Activated T-cell treated with anti-CD3 and anti-CD28 coated beads for 4 hours (primary cell): Measurements from ENCODE around the gene ELMO2.

Source experiments
- DNase-seq: peaks from one replicate; pipeline ENCODE4 v3.0.0-alpha.2; 2020

The ELMO2 gene

DNA sequence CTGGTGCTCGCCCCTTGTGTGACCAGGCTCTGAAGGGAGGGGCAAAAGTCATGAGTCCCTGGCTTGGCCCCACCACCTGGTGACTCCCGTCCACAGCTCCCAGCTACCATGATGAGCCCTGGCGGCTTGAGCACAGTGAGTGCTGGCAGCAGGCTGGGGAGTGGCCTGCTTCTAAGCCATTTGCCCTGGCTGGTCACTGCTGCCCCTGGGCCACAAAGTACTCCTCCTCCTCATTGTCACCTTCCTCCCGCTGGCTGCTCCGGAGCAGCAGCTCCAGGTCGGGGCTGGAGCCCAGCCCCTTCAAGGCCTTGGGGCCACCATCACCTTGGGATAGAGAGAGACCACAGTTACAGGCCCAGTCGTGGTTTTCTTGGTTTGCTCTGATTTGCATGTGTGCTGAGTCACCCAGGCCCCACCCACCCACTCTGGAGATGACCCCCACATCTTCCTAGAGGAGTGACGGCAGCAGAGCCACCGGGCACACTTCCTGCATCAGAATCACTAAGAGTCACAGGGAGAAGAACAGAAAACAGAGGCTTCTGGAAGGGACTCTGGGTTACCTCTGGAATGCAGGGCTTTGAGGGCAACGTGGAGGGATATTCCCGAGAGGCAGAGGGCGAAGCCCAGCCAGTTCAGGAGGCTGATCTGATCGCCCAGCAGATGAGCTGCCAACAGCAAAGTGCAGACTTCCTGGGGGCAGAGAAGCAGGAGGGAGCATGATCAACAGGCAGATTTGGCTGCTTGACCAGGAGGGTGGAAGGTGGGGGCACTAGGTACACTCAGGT is 56.0 kb downstream of the ELMO2 start:
- DNase-seq = no peak

DNA sequence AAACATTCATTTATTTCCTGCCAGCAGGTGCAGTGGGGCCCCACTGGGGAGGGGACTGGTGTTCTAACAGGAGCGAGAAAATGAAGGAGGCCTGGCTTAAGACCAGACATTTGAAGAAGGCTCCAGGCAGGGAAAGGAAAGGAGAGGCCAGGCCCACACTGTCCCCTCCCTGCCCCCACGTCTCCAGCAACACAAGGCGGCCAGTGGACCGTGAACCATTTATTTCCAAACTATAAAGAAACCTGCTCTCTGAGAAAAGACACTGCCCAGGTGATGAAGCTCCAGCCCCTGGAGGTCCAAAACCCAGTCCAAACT is 56.7 kb downstream of the ELMO2 start:
- DNase-seq = no peak

DNA sequence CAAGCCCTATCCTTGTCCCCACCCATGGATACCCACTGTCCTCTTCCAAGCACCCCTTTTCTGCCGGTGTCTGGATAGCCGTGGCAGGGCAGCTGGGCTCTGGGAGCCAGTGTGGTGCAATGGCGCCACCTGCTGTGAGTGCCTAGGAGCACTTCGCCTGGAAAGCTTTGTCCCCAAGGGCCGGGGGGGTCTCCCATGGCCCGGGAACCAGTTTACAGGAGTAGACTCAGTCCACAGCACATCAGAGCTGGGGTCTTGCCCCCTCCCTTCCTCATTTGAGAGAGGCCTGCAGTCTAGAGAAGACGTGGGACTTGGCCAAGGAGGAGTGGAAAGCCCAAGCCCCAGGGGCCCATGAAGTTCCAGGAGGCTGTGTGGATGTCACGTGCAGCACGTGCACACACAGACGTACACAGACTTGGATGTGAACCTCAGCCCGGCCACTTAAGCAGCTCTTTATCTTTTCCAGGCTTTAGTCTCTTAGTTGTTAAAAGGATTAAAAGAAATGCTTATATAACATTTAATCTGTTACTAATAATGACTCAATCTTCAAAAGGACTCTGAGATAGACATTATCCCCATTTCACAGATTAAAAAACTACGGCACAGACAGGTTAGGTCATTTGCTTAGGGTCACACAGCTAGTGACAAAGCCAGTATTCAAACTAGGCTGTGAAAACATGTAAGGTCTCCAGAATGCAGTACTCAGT is 57.2 kb downstream of the ELMO2 start:
- no peak for DNase-seq

DNA sequence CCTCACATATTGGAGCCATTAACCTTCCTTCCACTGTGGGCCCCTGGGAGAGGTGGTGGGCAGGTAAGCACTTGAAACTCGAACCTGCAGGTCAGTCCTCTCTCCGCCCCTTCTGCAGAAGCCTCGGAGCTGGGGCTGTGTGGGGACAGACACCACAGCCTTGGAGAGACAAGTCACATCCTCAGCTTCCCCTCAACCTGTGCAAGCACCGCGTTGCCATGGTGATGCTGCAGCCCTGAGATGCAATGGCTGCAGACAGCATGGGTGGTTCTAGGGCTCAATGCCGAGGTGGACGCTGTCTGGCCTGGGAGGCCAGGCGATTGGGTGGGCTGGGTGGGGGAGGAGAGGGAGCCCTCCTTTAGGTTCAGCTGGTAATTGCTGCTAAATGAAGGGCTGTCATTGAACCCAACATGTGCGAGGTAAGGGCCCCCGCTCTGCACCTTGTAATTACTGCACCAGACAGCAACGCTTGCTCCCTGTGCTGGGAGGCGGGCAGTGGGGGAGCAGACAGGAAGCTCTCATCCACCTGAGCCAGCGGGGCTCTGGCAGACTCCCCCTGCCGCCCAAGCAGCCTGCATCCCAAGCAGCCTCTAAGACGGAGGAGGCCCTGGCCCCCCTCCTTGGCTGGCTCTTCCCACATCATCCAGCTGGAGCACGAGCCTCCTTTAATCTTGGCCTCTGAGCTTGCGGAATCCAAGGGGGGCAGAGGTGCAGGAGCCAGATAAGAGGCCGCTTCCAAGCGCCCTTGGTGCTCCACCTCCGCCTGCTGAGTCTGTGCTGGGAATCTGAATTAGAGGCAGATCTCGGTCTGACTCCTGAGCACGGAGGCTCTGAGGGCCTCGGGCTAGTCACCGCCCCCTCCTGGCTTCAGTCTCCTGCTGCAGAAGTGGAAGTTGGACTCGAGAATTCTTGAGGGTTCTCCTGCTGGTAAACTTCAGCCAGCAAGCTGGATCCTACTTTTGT is 58.3 kb downstream of the ELMO2 start:
- DNase-seq = no peak

DNA sequence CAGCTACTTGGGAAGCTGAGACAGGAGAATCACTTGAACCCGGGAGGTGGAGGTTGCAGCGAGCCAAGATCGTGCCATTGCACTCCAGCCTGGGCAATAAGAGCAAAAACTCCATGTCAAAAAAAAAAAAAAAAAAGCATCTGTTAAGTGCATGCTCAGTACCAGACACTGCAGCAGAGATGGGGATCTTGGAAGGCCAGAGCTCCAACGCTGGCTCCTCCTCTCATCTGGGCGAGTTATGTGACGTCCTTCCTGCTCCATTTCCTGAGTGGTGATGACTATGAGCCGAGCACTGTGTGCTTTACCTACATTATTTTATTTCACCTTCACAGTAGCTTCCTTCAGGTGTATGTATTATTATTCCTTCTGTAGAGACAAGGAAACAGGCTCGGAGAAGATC is 59.6 kb downstream of the ELMO2 start:
- no peak for DNase-seq

DNA sequence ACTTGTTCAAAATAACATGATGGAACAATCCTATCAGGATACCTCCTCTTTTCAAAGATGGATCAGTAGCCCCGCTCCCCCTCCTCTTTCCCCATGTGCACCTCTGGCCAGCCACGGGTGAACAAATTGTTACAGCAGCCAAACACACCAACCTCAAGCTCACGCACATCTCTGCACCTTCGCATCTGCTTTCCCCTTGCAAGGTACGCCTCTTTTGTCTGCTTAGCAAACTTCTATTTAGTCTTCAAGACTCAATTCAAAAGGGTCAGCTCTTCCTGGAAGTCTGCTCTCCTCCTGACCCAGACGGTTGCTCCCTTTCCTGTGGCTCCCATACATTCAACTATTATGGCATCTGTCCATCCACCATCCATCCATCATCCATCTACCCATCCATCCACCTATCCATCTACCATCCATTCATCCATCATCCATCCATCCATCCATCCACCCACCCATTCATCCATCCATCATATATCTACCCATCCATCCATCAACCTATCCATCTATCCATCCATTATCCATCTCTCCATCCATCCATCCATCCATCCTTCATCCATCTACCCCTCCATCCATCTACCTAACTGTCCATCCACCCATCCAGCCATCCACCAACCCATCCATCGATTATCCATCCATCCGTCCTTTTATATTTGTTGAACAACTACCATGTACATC is 61.8 kb downstream of the ELMO2 start:
- DNase-seq = no peak

DNA sequence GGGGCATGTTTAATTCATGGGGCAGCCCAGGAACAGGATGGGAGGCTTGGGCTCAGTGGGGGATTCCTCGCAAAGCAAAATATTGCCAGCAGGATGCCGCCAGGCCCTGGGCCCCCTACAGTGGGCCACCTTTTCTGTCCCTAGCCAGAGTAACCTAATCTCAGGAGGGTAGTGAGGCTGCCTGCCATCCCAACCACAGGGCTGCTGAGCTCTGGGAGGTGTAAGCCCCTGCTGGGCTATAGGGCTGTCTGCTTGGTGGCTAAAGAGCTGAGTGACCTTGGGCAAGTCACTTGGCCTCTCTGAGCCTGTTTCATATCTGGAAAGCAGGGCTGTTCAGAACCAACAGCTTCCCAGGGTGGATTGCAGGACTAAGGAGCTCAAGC is 62.4 kb downstream of the ELMO2 start:
- DNase-seq = no peak

DNA sequence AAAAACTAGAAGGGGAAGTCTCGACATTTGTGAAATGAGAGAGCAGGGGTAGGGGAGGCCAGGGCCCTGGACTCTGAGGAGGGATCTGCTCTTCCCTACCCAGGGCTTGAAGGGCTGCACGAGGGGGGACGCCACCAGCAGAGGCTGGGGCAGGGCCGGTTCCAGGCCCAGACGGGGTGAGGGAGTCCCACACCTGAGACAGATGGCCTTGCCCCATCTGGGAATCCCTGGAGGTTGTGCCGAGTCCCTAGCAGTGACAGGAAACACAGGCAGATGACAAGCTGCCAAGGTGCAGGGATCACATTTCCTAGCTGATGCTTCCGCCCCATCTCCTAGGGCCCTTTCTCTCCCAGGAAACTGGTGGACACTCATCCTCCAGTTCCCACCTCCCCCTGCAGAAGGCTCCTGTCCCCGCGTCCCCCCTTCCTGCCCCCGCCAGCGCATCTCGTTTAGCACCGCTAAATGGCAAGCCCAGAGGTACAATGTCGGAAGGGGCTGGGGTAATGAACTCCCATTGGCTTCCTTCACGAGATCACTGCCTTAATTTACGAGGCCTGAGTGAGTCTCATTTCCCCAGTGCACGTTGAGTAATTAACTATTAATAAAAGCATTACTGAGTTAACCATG is 63.0 kb downstream of the ELMO2 start:
- DNase-seq = no peak

DNA sequence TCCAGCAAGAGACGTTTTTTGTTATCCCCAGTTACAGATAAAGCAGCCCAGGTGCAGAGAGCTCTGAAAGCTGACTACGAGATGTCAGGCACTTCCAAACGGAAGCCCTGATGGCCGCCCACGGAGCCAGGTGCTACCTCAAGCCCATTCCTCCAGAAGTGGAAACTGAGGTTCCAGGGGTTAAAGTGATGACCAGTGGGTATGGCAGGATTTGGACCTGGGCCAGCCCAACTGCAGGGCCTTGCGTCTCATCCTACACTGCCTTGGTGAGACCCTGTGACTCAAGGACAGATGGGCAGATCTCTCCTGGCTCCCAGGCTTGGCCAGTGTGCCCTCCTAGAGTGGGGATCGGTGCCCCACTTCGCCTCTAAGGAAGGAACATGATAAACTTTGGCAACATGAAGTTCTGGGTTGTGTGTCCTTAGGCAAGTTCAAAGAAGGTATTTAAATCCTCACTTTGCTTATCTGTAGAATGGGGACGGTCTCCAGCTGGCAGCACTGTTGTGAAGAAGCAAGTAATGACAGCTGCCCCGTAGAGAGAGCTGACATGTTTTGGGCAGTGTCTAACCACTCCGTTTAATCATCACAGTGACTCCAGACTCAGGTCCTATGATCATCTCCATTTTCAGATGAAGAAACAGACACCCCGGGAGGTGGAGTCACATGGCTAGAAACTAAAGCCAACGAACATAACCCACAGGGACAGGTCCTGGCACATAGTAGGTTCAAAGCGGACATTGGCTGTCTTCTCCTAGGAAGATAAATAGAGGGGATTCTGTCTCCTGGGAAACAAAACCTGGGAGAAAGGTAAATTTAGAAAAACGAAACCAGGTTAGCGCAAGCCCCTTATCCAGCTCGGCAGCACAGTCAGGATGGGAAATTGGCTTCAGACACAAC is 63.7 kb downstream of the ELMO2 start:
- no peak for DNase-seq

DNA sequence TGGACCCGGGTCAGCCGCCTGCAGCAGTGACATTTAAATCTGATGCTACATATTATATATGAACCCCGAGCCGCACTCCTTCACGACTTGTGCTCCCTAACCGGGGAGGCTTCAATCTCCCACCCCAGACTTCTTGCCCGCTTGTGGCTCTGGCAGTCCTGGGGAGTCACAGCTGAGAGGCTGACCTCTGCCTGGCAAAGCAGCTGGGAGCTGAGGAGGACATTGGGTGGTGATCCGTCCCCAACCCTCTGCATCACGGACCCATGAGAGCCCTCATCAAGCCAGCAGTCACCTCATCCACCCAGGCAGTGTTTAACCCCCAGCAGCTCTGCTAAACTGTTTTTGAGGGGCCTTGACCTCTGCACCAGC is 64.4 kb downstream of the ELMO2 start:
- no peak for DNase-seq

DNA sequence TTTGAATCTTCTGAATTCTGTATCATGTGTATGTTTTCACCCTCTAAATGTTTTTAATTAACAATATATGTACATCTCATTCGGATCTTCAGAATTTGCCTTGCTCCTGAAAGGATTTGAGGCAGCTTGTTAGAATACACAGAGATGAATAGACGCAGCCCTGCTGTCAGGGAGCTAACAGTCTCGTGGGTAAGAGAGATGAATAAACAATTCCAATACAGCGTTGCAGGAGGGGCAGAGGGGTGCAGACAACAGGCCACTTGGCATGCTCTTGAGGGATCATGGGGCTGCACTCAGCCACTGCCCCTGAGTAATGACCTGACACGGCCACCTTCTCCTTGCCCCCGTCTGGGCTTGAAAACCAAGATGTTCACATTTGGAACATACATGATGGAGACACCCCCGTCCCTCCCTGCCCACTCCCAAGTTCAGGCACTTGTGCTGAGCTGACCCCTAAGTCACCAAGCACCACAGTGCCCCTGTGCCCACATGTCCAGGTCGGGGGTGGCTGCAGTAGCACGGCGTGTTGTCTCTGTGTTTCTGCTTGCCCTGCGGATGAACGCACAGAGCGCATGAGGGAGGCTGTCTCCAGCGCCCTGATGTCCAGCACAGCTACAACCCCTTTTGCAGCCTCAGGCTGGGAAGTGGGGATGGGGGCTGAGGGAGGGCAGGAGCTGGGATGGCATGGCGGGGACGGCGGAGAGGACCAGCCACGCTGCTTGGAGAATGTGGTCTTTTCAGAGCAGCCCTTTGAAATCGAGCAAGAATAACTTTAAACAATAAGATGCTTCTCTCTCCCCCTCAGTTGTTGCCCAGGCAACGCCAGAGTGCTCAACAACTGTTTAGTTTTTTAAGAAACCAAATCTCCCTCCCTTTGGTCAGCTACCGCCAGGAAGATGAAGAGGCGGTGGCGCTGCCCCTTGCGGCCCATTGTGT is 65.1 kb downstream of the ELMO2 start:
- DNase-seq = no peak

DNA sequence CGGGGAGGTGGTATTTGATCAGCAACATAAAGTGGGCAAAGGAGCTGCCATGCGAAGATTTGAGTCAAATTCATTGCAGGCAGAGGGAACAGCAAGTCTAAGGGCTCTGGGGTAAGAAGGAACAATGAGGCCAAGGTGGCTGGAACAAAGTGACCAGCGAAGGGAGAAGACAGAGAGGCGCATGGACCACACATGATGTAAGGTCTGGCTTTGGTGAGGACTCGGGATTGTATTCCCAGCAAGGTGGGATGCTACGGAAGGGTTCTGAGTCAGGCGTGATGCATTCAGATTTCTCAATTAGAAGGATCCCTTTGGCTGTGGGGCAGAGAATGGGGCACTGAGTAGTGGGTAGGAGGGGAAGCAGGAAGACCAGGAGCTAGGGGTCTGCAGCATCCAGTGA is 67.4 kb downstream of the ELMO2 start:
- DNase-seq = no peak

DNA sequence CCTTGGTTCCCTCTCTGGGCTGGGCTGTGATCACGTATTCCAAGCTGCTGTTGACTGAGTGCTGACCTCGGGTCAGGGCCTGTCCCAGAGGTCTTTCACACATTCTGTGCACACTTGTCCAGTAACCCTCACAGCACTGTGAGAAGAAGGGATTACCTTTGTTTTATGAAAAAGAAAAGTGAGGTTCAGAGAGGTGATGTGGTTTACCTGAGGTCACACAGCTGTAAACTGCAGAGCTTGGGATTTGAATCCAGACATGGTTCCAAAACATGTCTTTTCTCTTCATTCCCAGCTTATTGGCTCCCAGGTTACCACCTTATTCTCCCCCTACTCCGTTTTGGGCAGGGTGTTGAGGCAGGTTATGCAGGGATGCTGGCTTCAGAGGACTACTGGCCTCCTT is 69.7 kb downstream of the ELMO2 start:
- DNase-seq = no peak

DNA sequence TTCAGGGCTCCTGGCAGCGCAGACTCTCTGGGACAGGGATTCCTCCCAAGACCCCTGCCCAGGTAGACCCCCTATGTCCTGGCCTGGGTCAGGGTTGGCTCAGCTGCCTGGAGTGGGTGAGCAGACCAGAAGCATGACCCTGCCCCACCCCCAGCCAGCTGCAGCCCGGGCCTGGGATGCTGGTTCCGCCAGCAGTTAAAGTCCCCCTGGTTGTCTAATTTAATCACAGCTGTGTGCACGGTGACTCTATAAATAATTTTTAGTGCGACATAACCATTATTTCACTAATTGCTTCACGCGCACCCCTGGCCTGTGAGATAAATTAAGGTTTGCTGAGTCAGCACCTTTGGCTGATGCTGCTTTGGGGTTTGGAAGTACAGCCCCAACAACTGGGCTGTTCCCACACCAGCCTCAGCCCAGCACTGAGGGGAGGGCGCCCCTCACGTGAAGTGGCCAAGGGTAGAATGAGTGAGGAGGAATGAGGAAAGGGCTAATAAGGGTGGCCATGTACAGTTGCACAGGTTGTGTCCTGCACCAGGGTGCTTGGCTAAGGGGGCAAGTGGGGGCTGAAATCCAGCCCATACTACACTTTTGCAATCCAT is 72.0 kb downstream of the ELMO2 start:
- no peak for DNase-seq

DNA sequence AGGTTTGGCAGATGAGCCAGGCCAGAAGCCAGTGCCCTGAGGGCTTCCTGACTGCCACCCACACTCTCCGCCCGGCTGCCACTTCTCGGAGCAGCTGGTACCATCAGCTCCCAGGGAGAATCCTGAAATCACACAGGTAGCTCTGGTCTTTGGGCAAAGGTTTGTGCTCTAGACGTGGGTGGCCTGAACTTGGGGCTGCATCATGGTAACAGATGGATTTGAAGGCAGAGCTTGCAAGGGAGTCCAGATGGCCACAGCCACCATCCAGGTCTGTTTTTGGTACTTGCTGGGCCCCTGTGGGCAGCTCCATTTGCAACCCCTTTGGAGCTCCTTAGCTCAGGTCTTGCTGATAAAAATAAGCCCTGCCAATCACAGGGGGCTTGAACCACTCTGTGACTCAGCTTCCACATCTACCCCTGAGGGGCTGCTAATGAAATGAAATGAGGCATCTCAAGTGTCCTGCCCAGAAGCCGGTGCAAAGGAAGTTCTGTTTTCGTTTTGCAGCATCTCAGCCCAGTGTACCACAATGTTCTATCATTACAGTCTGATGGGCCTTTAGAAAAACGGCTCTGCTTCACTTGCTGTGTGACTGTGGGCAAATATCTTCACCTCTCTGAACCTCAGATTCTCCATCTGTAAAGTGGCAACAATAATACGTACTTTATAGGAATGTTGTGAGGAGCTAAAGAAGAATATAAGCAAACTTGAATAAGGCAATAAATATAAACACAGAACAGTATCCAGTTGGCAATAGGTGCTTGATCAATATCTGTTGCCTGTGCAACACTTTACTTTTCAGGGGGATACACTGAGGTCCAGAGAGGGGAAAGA is 73.0 kb downstream of the ELMO2 start:
- no peak for DNase-seq

DNA sequence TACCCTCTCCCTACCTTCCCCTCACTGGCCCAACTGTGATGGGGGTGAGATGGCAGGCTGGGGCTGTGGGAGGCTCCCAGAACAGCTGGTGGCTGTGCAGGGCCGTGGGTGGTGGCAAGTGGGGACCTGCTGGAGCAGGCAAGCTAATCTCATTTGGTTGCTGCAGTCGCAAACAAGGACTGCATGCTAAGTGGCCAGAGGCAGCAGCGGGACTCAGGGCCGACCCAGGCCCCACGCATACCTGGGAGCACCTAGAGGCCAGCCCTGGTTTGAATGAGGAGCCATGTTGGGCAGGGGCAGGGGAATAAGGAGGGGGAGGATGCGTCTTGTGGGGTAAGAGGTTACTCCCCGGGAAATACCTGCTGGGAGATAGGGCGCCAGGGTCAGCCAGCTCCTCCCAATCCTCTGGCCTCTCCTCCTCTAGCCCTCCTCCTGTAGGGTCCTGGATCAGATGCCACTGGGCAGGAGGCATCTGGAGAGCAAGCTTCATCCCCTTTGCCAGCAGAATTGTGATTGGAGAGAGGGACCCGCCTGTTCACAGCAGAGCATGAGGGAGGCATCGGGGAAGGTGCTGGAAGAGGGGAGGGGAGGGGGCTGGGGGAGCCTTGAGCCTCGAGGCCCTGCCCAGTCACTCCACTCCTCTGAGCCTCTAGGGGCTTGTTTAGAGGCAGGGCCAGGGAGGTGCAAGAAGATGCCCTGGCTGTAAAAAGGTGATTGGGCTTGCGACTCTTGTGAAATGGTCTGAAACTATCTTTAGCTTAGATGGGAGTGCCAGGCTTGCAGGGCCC is 73.8 kb downstream of the ELMO2 start:
- DNase-seq = no peak

DNA sequence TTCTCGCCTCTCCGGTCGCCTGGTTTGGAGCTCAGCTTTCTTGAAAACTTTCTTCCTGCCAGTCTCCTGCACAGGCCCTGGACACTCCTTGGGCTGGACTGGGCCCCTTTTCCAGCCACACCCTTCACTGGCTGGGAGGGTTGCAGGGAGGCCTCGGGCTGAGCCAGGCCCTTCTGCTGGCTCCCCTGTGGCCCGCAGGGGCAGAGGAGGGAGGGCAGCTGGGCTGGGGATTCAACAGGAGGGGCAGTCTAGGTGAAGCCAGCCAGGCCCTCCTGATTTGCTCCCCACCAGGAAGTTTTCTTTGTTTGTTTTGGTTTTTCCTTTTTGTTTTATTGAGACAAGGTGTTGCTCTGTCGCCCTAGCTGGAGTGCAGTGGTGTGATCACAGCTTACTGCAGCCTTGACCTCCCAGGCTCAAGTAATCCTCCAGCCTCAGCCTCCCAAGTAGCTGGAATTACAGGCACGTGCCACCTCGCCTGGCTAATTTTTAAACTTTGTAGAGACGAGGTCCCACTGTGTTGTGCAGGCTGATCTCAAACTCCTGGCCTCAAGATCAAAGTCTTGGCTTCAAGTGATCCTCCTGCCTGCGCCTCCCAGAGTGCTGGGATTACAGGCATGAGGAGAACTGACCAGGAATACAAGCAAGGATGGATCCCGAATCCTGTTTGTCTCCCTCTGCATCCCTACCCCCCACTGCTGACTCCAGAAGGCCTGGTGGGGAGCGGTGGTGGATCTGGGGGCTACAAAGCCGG is 74.6 kb downstream of the ELMO2 start:
- DNase-seq = no peak
